ENCODE results near the gene LCA5.

DNA sequence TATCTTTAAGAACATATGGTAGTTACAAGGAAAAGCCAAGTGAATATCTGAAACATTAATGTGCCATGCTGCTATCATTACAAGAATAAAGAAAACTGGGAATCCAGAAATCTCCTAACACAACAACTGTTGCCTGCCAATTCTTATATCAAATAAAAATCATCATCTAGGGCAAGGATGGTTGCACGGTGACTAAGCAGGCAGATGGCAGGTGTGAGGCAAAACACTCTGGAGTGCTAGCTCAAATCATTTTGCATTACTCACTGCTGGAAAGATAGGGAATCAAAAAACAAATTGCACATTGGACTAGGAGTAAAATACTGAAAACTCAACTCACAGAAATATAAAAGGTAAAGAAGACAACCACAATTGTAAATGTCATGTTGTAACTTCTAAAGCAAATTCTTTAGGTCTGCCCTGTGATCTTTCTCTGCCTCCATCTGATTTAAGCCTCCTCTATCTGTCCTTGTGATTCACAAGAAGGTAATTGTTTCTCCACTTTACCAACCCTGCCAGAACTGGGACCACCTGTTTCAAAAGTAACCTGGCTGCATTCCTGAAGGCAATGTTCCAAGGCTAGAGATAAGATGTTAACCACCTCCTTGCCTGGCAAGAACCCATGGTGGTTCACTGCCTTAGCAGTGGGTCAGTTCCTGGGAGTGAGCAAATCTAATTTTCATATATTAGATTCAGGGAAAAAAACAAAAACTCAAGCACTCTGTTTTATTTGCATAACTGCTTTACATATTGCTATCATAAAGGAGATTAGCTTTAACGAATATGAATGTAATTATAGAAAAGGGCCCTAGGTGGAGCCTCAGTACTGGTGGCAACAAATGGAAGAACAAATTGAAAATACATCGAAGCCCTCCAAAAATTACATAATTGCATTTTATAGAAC lies 33.1 kb upstream of the LCA5 start:
- TF ChIP-seq, protein P1, sequence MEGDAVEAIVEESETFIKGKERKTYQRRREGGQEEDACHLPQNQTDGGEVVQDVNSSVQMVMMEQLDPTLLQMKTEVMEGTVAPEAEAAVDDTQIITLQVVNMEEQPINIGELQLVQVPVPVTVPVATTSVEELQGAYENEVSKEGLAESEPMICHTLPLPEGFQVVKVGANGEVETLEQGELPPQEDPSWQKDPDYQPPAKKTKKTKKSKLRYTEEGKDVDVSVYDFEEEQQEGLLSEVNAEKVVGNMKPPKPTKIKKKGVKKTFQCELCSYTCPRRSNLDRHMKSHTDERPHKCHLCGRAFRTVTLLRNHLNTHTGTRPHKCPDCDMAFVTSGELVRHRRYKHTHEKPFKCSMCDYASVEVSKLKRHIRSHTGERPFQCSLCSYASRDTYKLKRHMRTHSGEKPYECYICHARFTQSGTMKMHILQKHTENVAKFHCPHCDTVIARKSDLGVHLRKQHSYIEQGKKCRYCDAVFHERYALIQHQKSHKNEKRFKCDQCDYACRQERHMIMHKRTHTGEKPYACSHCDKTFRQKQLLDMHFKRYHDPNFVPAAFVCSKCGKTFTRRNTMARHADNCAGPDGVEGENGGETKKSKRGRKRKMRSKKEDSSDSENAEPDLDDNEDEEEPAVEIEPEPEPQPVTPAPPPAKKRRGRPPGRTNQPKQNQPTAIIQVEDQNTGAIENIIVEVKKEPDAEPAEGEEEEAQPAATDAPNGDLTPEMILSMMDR (conservative IDR thresholded peaks at IDR 0.05; ENCODE audit: low read depth, low read length) = peak; percentile 74
- TF ChIP-seq EZH2 (IDR thresholded peaks at IDR 0.05; ENCODE audit: low read length, unreplicated experiment) = no peak
- no peak for TF ChIP-seq EZH2phosphoT487 (IDR thresholded peaks at IDR 0.05; ENCODE audit: borderline replicate concordance, low read length)
